ENCODE results near the gene CDC6.
"Not testable (repeated sequence)": the region's sequence is repeated elsewhere in the genome, so short reads cannot be mapped to it uniquely, and the experiment has no call there.

CDC6 gene

GRCh38 chr17:40298726-40299125 lies 11.0 kb downstream of the CDC6 start:
- H3K4me3 ChIP-seq (ENCODE audit: low read depth, low read length): no peak overlapping the region
- H3K9me3 ChIP-seq (ENCODE audit: control insufficient read depth, insufficient read depth, low read depth, low read length): no peaks in the 10 kb centered on the region
- peaks cover 91 to 100% of the 10 kb centered on the region in 2 experiments for H3K36me3 ChIP-seq (ENCODE audit: control insufficient read depth in 2 of 2, insufficient read depth in 1 of 2, low read length in 2 of 2)
- peaks cover 4% of the 10 kb centered on the region; the same call in 1 of the 2 replicates for H3K4me1 ChIP-seq (ENCODE audit: control insufficient read depth, insufficient read depth, low read length)
- no peak overlapping the region for H3K27ac ChIP-seq (ENCODE audit: extremely low read depth, low read depth, low read length)
- ChIA-PET POLR2A (interaction anchor here (0.5 to 3.2 kb wide), 5 partner anchors 9 to 158 kb away, joined by 3 to 13 read pairs (median 4); partner anchors contain the start of gene CASC3), CTCF (interaction anchor here (0.6 to 16.6 kb wide), 7 partner anchors 8 to 261 kb away, joined by 3 to 453 read pairs (median 4); partner anchors contain the start of gene GJD3)
- TF ChIP-seq ZNF600 (tag by site-specific recombination; IDR thresholded peaks at IDR 0.05) (0 out of 2 replicates have a peak, but pooled peaks have one; percentile 14), ZNF311 (tag by site-specific recombination; IDR thresholded peaks at IDR 0.05; ENCODE audit: borderline replicate concordance) (no peak), ZNF140 (tag by site-specific recombination; IDR thresholded peaks at IDR 0.05) (no peak), ZSCAN16 (tag by site-specific recombination; IDR thresholded peaks at IDR 0.05) (no peak), SALL2 (tag by site-specific recombination; IDR thresholded peaks at IDR 0.05; ENCODE audit: borderline replicate concordance) (no peak)
- TF ChIP-seq, protein P1, sequence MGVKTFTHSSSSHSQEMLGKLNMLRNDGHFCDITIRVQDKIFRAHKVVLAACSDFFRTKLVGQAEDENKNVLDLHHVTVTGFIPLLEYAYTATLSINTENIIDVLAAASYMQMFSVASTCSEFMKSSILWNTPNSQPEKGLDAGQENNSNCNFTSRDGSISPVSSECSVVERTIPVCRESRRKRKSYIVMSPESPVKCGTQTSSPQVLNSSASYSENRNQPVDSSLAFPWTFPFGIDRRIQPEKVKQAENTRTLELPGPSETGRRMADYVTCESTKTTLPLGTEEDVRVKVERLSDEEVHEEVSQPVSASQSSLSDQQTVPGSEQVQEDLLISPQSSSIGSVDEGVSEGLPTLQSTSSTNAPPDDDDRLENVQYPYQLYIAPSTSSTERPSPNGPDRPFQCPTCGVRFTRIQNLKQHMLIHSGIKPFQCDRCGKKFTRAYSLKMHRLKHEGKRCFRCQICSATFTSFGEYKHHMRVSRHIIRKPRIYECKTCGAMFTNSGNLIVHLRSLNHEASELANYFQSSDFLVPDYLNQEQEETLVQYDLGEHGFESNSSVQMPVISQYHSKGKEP (tag by site-specific recombination; IDR thresholded peaks at IDR 0.05): no peak

DNA sequence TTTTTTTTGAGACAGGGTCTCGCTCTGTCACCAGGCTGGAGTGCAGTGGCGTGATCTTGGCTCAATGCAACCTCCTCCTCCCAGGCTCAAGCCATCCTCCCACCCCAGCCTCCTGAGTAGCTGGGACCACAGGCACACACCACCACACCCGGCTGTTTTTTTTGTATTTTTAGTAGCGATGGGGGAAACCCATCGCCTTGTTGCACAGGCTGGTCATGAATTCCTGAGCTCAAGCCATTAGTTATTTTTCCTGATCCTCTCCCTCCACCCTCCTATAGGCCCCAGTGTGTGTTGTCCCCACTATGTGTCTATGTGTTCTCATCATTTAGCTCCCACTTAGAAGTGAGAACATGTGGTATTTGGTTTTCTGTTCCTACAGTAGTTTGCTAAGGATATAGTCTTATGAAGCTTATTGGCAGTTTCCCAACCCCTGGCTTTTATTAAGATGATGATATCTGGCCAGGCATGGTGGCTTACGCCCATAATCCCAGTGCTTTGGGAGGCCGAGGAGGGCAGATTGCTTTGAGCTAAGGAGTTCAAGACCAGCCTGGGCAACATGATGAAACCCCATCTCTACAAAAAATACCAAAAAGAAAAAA lies 11.6 kb downstream of the CDC6 start:
- ChIA-PET CTCF (interaction anchor here (0.7 to 16.6 kb wide), 8 partner anchors 9 to 261 kb away, joined by 3 to 453 read pairs (median 4); partner anchors contain the start of gene GJD3), POLR2A (interaction anchor here (0.5 to 3.2 kb wide), 7 partner anchors 10 to 159 kb away, joined by 3 to 13 read pairs (median 3); partner anchors contain the start of gene CASC3)
- not testable (repeated sequence) for H3K27ac ChIP-seq (ENCODE audit: extremely low read depth, low read depth, low read length); H3K9me3 ChIP-seq (ENCODE audit: control insufficient read depth, insufficient read depth, low read depth, low read length); H3K4me1 ChIP-seq (ENCODE audit: control insufficient read depth, insufficient read depth, low read length); H3K4me3 ChIP-seq (ENCODE audit: low read depth, low read length)
- peaks cover 86 to 100% of the 10 kb centered on the region in 2 experiments for H3K36me3 ChIP-seq (ENCODE audit: control insufficient read depth in 2 of 2, insufficient read depth in 1 of 2, low read length in 2 of 2)

DNA sequence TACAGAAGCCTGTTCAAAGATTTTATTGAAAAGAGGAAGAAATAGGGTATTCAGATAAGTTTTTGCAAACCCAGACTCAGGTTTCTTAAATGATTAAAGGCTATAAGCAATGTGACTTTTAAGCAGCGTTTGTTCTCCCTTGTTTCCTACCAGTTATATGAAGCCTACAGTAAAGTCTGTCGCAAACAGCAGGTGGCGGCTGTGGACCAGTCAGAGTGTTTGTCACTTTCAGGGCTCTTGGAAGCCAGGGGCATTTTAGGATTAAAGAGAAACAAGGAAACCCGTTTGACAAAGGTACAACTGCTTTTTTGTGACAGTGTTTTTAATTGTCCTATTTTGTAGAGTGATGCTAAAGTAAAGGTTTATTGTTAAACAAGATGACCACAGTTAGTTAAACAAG lies 13.6 kb downstream of the CDC6 start:
- POLR2A ChIA-PET: no interaction called here

More for the DNA sequence above, 13.6 kb downstream of the CDC6 start:
- Histone ChIP-seq H3K4me1 (ENCODE audit: control insufficient read depth, insufficient read depth, low read length) (peaks cover 6% of the 10 kb centered on the region), H3K9me3 (ENCODE audit: control insufficient read depth, insufficient read depth, low read depth, low read length) (no peaks in the 10 kb centered on the region), H3K4me3 (ENCODE audit: low read depth, low read length) (no peak overlapping the region), H3K36me3 (ENCODE audit: control insufficient read depth in 2 of 2, insufficient read depth in 1 of 2, low read length in 2 of 2) (peaks cover 70 to 86% of the 10 kb centered on the region in 2 experiments), H3K27ac (ENCODE audit: extremely low read depth, low read depth, low read length) (no peak overlapping the region)
- TF ChIP-seq ZNF621 (tag by site-specific recombination; IDR thresholded peaks at IDR 0.05) (no peak), ZEB2 (tag by site-specific recombination; IDR thresholded peaks at IDR 0.05) (no peak), ZNF174 (tag by site-specific recombination; IDR thresholded peaks at IDR 0.05) (no peak), TRIM28 (IDR thresholded peaks at IDR 0.05; ENCODE audit: borderline replicate concordance, low read length) (no peak), ZNF791 (tag by site-specific recombination; IDR thresholded peaks at IDR 0.05) (no peak), INSM2 (tag by site-specific recombination; IDR thresholded peaks at IDR 0.05) (no peak), ZNF354C (tag by site-specific recombination; IDR thresholded peaks at IDR 0.05; ENCODE audit: borderline replicate concordance, low read depth) (no peak), ZNF211 (tag by site-specific recombination; IDR thresholded peaks at IDR 0.05; ENCODE audit: low read depth) (no peak), ZNF391 (tag by site-specific recombination; IDR thresholded peaks at IDR 0.05; ENCODE audit: borderline replicate concordance, low read depth) (no peak), SALL2 (tag by site-specific recombination; IDR thresholded peaks at IDR 0.05; ENCODE audit: borderline replicate concordance) (no peak)
- CTCF ChIA-PET: interaction anchor here (0.8 to 16.6 kb wide), 9 partner anchors 11 to 227 kb away, joined by 3 to 453 read pairs (median 11); partner anchors contain the start of gene GJD3

Measured in HEK293 (cell line).